SK-N-SH treated with all-trans-retinoic acid at 6 μM for 48 hours (cell line): ENCODE results near the gene CISD3.

Source experiments
- ARNTL ChIP-seq: fragments of 450-650 bp; formaldehyde crosslinking; IDR thresholded peaks from 2 replicates; pipeline ENCODE4 v1.5.0; 2020; ENCODE audit warnings: low read depth, mild to moderate bottlenecking, moderate library complexity, borderline replicate concordance
- ESRRG ChIP-seq: fragments of 250-450 bp; sonication (Bioruptor Pico); IDR thresholded peaks from 2 replicates; pipeline ENCODE4 v1.6.1; 2021; ENCODE audit warnings: mild to moderate bottlenecking
- GLIS3 ChIP-seq: fragments of 250-450 bp; sonication (Bioruptor Pico); IDR thresholded peaks from 2 replicates; pipeline ENCODE4 v1.5.0; 2020; ENCODE audit warnings: mild to moderate bottlenecking, moderate library complexity
- RARB ChIP-seq: fragments of 250-450 bp; sonication (Bioruptor Pico); IDR thresholded peaks from 2 replicates; pipeline ENCODE4 v1.8.0; 2021; ENCODE audit warnings: mild to moderate bottlenecking, moderate library complexity
- SNAI2 ChIP-seq: fragments of 250-450 bp; sonication (Bioruptor Pico); IDR thresholded peaks from 2 replicates; pipeline ENCODE4 v1.5.0; 2020; ENCODE audit warnings: mild to moderate bottlenecking, moderate library complexity
- ZFP3 ChIP-seq: fragments of 250-450 bp; sonication (Bioruptor Pico); IDR thresholded peaks from 2 replicates; pipeline ENCODE4 v1.5.0; 2020; ENCODE audit warnings: mild to moderate bottlenecking, moderate library complexity
- ZNF565 ChIP-seq: fragments of 450-650 bp; formaldehyde crosslinking; conservative IDR thresholded peaks from 2 replicates; pipeline ENCODE4 v1.5.0; 2020; ENCODE audit warnings: low read depth, mild to moderate bottlenecking, moderate library complexity
- ZNF8 ChIP-seq: fragments of 450-650 bp; formaldehyde crosslinking; IDR thresholded peaks from 2 replicates; pipeline ENCODE4 v1.5.0; 2020; ENCODE audit warnings: mild to moderate bottlenecking, moderate library complexity

- no peak for TF ChIP-seq ZFP3
- TF ChIP-seq SNAI2 (CRISPR knock-in tag): no peak
- TF ChIP-seq ZNF8 (CRISPR knock-in tag): no peak
- TF ChIP-seq ZNF565 (CRISPR knock-in tag): no peak
- TF ChIP-seq ARNTL (CRISPR knock-in tag): no peak
- TF ChIP-seq GLIS3 (CRISPR knock-in tag): no peak
- TF ChIP-seq RARB (CRISPR knock-in tag): no peak
- no peak for TF ChIP-seq ESRRG (CRISPR knock-in tag)
Observed at GRCh38 chr17:38742411-38743308, 12.5 kb downstream of the CISD3 start.
